Retinal pigment epithelial cell (primary cell): ENCODE measurements around the gene ANXA7.

Experiments used
- DNase-seq: peaks from one replicate; pipeline ENCODE4 v3.0.0-alpha.2; 2010; ENCODE audit warnings: low read depth
- H3K4me3 ChIP-seq: 2 replicates; pipeline ENCODE4 v1.5.1; 2011; ENCODE audit warnings: mild to moderate bottlenecking, low read length, control low read depth, moderate library complexity
- CTCF ChIP-seq: conservative IDR thresholded peaks from 2 replicates; pipeline ENCODE4 v1.5.1; 2011; ENCODE audit warnings: low read depth, low read length, control low read depth, inconsistent platforms

Gene ANXA7

GRCh38 chr10:73413528-73414229 is at the start of gene ANXA7:
ANXA7 (minus strand) TSS chr10:73414058; CDS start chr10:73400856, 13,202 bp downstream.
- TF ChIP-seq CTCF = peak; percentile 27
- H3K4me3 ChIP-seq = peak within 1 kb of the TSS; percentile 81
- DNase-seq = peak; percentile 46

- no peak overlapping the region for H3K4me3 ChIP-seq
- TF ChIP-seq CTCF = no peak
- no peak for DNase-seq
Observed at GRCh38 chr10:73460897-73461296, 47.0 kb upstream of the ANXA7 start.

GRCh38 chr10:73459683-73460314 is 45.9 kb upstream of the ANXA7 start:
- no peak for DNase-seq

GRCh38 chr10:73456187-73456890 is 42.5 kb upstream of the ANXA7 start:
- TF ChIP-seq CTCF = no peak
- H3K4me3 ChIP-seq = no peak overlapping the region
- no peak for DNase-seq

More at GRCh38 chr10:73459683-73460314, 45.9 kb upstream of the ANXA7 start:
- no peak for TF ChIP-seq CTCF
- H3K4me3 ChIP-seq = no peak overlapping the region

GRCh38 chr10:73449113-73449512 is 35.3 kb upstream of the ANXA7 start:
- DNase-seq = no peak
- H3K4me3 ChIP-seq = no peak overlapping the region
- TF ChIP-seq CTCF = no peak

- no peak for DNase-seq
- H3K4me3 ChIP-seq = no peak overlapping the region
- no peak for TF ChIP-seq CTCF
Observed at GRCh38 chr10:73448384-73448783, 34.5 kb upstream of the ANXA7 start.

GRCh38 chr10:73446926-73447325 is 33.1 kb upstream of the ANXA7 start:
- TF ChIP-seq CTCF = no peak
- no peak overlapping the region for H3K4me3 ChIP-seq
- no peak for DNase-seq
